Measurements from ENCODE around the gene PLVAP. TPM values are rescaled to one million over a fixed set of nuclear protein-coding genes. Genes with fewer than 3 reads are reported as not detected.
A peak's percentile ranks its signal among the peaks of the same experiment; 100 is the strongest.

Gene PLVAP
- total RNA-seq, 1 donor = 0.09 TPM

DNA sequence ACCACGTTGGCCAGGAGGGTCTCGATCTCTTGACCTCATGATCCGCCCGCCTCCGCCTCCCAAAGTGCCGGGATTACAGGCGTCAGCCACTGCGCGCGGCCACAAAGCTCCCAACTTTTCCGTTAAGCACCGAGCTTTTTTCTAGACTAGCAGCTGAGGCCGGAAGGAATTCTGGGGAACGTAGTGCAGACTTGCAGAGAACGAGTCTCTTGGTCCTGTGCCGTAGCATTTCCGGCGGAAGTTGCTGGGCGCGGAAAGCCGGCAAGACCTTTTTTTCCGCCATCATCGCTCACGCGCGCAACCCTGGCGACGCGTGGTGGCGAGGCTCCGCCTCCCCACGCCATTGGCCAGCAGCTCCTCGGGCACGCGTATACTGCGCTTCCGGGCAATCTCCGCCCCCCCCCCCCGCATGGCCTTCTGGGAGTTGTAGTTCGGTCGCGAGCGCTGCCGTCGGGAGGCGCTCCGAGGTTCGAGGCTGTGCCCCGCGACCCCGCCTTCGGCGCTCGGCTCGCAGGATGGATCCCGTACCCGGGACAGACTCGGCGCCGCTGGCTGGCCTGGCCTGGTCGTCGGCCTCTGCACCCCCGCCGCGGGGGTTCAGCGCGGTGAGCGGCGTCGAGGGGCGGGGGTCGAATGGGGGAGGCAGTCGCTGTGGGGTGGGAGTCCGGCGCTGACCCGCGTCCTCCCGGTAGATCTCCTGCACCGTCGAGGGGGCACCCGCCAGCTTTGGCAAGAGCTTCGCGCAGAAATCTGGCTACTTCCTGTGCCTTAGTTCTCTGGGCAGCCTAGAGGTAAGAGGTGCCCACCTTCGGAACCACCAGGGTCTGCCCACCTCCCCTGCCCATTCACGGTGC, 42.7 kb upstream of the PLVAP start, which contains the start of gene MVB12A:
MVB12A (plus strand) TSS at position 427 of the 854 bp plus-strand sequence; CDS start at position 516, 89 bp downstream.
- peak within 1 kb of the TSS; percentile 90 for H3K4me3 ChIP-seq (ENCODE audit: low read depth, low read length)
- TF ChIP-seq, protein P1, sequence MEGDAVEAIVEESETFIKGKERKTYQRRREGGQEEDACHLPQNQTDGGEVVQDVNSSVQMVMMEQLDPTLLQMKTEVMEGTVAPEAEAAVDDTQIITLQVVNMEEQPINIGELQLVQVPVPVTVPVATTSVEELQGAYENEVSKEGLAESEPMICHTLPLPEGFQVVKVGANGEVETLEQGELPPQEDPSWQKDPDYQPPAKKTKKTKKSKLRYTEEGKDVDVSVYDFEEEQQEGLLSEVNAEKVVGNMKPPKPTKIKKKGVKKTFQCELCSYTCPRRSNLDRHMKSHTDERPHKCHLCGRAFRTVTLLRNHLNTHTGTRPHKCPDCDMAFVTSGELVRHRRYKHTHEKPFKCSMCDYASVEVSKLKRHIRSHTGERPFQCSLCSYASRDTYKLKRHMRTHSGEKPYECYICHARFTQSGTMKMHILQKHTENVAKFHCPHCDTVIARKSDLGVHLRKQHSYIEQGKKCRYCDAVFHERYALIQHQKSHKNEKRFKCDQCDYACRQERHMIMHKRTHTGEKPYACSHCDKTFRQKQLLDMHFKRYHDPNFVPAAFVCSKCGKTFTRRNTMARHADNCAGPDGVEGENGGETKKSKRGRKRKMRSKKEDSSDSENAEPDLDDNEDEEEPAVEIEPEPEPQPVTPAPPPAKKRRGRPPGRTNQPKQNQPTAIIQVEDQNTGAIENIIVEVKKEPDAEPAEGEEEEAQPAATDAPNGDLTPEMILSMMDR (IDR thresholded peaks at IDR 0.05; ENCODE audit: insufficient read depth, low read length) = no peak
- DNase-seq (ENCODE audit: low read depth) = peak; percentile 99

DNA sequence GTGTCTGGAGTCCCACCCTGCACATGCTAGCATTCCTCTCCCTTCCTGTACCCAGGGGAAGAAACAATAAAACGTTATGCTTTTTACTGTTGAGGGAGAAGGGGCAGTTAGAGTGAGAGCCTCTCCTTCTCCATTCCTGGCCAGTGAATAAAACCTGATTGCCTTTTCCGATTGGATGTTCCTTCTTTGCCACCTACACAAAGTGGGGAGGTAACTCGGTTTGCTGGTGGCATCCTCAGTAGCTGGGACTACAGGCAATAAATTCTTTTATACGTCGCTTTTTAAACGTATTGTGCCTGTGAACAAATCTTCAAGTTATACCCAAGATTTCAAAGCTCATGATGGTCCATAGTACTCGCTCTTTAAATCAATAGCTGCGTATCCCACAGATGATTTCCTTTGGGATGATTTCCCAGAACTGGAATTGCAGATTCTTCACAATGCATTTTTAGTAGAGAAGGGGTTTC, 42.0 kb upstream of the PLVAP start:
- no peak for DNase-seq (ENCODE audit: low read depth)
- TF ChIP-seq, protein P1 (IDR thresholded peaks at IDR 0.05; ENCODE audit: insufficient read depth, low read length) = no peak
- H3K4me3 ChIP-seq (ENCODE audit: low read depth, low read length) = peak overlapping the region; percentile 59

DNA sequence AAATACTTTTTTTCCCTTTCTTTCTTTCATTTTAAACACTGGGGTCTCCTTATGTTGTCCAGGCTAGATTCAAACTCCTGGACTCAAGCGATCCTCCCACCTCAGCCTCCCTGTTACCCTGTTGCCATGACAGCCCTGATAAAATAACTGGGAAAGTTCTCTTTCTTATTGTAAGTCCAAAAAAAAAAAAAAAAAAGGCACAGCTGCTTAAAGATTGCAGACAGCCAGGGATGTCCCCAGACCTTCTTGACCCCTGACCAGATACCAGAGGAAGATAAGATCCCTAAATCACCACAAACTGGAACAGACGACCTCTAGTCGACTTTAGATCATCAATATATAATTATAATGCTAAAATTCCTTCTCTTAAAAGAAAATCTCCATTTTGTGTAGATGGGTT, 41.6 kb upstream of the PLVAP start:
- no peak overlapping the region for H3K4me3 ChIP-seq (ENCODE audit: low read depth, low read length)
- TF ChIP-seq, protein P1 (IDR thresholded peaks at IDR 0.05; ENCODE audit: insufficient read depth, low read length) = no peak
- no peak for DNase-seq (ENCODE audit: low read depth)

DNA sequence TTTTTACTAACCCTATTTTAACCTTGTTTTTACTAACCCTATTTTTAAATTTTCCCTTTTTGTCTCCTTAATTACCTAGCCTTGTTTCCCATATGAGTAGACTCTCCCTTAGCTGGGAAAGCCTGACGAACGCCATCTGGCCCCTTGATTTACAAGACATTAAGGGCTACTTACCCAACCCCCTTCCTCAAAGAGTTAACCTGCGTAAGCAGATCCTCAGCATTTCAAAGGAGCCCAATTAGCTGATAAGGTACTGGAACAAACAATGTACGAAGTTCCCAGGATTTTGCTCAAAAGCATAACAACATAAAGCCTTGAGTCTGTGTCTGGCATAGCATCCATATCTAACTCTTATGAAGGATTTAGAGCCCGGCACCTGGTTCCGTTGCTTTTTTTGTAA, 38.0 kb upstream of the PLVAP start:
- TF ChIP-seq, protein P1 (IDR thresholded peaks at IDR 0.05; ENCODE audit: insufficient read depth, low read length) = no peak
- no peak overlapping the region for H3K4me3 ChIP-seq (ENCODE audit: low read depth, low read length)
- DNase-seq (ENCODE audit: low read depth) = no peak

DNA sequence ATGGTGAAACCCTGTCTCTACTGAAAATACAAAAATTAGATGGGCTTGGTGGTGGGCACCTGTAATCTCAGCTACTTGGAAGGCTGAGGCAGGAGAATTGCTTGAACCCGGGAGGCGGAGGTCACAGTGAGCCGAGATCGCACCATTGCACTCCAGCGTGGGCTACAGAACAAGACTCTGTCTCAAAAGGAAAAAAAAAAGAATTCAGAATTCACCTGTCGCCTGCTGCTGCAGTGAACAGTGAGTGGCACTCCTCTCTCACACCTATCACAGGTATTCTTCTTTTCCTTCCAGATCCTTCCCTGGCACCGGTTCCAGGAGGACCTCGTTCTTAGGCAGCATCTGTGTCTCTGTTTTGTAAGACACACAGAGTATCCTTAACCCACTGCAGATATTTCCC, 37.0 kb upstream of the PLVAP start:
- DNase-seq (ENCODE audit: low read depth) = no peak
- H3K4me3 ChIP-seq (ENCODE audit: low read depth, low read length) = no peak overlapping the region
- TF ChIP-seq, protein P1 (IDR thresholded peaks at IDR 0.05; ENCODE audit: insufficient read depth, low read length) = no peak

DNA sequence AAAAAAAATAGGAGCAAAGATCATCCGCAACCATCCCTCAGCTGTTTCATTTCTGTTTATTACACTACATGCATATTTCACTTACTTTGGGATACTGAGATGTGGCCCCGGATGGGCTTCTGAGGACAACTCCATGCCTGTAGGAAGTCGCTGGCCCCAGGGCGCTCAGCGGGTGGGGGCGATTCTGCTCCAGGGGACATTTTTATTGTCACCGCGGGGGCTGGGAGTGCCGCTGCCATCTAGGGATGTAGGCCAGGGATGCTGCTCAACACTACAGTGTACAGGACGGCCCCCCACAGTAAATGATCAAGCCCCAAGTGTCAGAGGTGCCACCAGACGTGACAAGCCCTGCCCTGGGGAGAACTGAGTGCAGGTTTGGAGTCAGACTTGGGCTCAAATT, 34.7 kb upstream of the PLVAP start:
- TF ChIP-seq, protein P1 (IDR thresholded peaks at IDR 0.05; ENCODE audit: insufficient read depth, low read length) = no peak
- H3K4me3 ChIP-seq (ENCODE audit: low read depth, low read length) = no peak overlapping the region
- DNase-seq (ENCODE audit: low read depth) = no peak

Measured in fibroblast of the aortic adventitia (primary cell).